Endothelial cell of umbilical vein (primary cell): ENCODE results near the gene INSRR. TPM values are rescaled to one million over a fixed set of nuclear protein-coding genes. Genes with fewer than 3 reads are reported as not detected.

ENCODE experiments used
- BruUV-seq: library from RNA; stranded (reverse); fragments of 400-500 nt; replicated peaks from 2 replicates; lab custom pipeline; 2021; lab: Mats Ljungman, UMichigan
- CTCF ChIA-PET: fragments of 300-600, 350-600 bp; sonication (Branson Sonifier 250); formaldehyde crosslinking; loops from one replicate; lab custom pipeline; 2021; ENCODE audit warnings: antibody characterized with exemption, inconsistent platforms; lab: Charles Lee
- POLR2A ChIA-PET: fragments of 300-600, 350-600 bp; sonication (Branson Sonifier 250); formaldehyde crosslinking; loops from one replicate; lab custom pipeline; 2021; ENCODE audit warnings: antibody characterized with exemption, inconsistent platforms; lab: Charles Lee
- DNase-seq: peaks from one replicate; pipeline ENCODE4 v3.0.0-alpha.2; 2011; ENCODE audit warnings: low read depth, low spot score
- FAIRE-seq: peaks from 2 replicates; lab custom pipeline; 2011; peaks lifted over from hg19 to GRCh38; lab: Jason Lieb, UNC
- H2AFZ ChIP-seq: 2 replicates; pipeline ENCODE4 v1.6.0; 2012; ENCODE audit warnings: low read depth, low read length, control low read depth, inconsistent platforms
- H3K27ac ChIP-seq: 2 replicates; pipeline ENCODE4 v1.5.1; 2011; ENCODE audit warnings: low read depth, mild to moderate bottlenecking, control low read depth, low read length, moderate library complexity; ENCODE audit not compliant: insufficient read depth
- H3K27me3 ChIP-seq, 2 experiments: 2 replicates each; pipeline versions ENCODE4 v1.6.0 to v1.6.1; 2011; ENCODE audit warnings: low read length in 2 of 2, mixed read lengths in 1 of 2; ENCODE audit not compliant: control insufficient read depth in 2 of 2, insufficient read depth in 2 of 2
- H3K36me3 ChIP-seq, 2 experiments: 2 replicates in 1 of 2; 3 replicates in 1 of 2; pipeline ENCODE4 v1.5.1; 2011; ENCODE audit warnings: low read length in 2 of 2, mild to moderate bottlenecking in 1 of 2, moderate library complexity in 1 of 2; ENCODE audit not compliant: control insufficient read depth in 2 of 2, insufficient read depth in 2 of 2; ENCODE audit errors: extremely low read depth in 1 of 2
- H3K4me1 ChIP-seq: 3 replicates; pipeline ENCODE4 v1.5.1; 2011; ENCODE audit warnings: mild to moderate bottlenecking, low read length; ENCODE audit not compliant: control insufficient read depth, insufficient read depth; ENCODE audit errors: extremely low read depth
- H3K4me2 ChIP-seq: 2 replicates; pipeline ENCODE4 v1.6.1; 2011; ENCODE audit warnings: low read length, control low read depth, mixed read lengths; ENCODE audit not compliant: insufficient read depth
- H3K4me3 ChIP-seq, 3 experiments: fragments of 200-600 bp in 1 of 3; sonication (generic), shearing (Covaris generic) in 1 of 3; replicated peaks in 1 of 3; 2 replicates each; pipeline ENCODE4 v1.5.1; 2011 to 2016; ENCODE audit warnings: control low read depth in 3 of 3, low read length in 3 of 3, mild to moderate bottlenecking in 2 of 3, inconsistent platforms in 1 of 3, low read depth in 1 of 3, moderate library complexity in 1 of 3; ENCODE audit not compliant: insufficient read depth in 1 of 3
- H3K79me2 ChIP-seq: 2 replicates; pipeline ENCODE4 v1.6.0; 2012; ENCODE audit warnings: low read length, inconsistent platforms; ENCODE audit not compliant: control insufficient read depth, insufficient read depth
- H3K9ac ChIP-seq: replicated peaks from 2 replicates; pipeline ENCODE3; 2011; ENCODE audit warnings: low read length, control low read depth; ENCODE audit not compliant: insufficient read depth; ENCODE audit errors: extremely low read depth
- H3K9me1 ChIP-seq: replicated peaks from 3 replicates; pipeline ENCODE4 v1.6.0; 2011; ENCODE audit warnings: mild to moderate bottlenecking, low read length; ENCODE audit not compliant: control insufficient read depth, insufficient read depth; ENCODE audit errors: extremely low read depth
- H3K9me3 ChIP-seq: replicated peaks from 2 replicates; pipeline ENCODE4 v1.5.1; 2012; ENCODE audit warnings: low read length, inconsistent platforms; ENCODE audit not compliant: control insufficient read depth, insufficient read depth
- H4K20me1 ChIP-seq: replicated peaks from 2 replicates; pipeline ENCODE3; 2011; ENCODE audit warnings: mild to moderate bottlenecking, low read length; ENCODE audit not compliant: control insufficient read depth, insufficient read depth; ENCODE audit errors: extremely low read depth
- EZH2 ChIP-seq: IDR thresholded peaks from 2 replicates; pipeline ENCODE4 v1.6.1; 2012; ENCODE audit warnings: borderline replicate concordance, low read depth, mild to moderate bottlenecking, moderate library complexity, low read length, inconsistent platforms; ENCODE audit not compliant: severe bottlenecking
- FOS ChIP-seq: IDR thresholded peaks from 2 replicates; pipeline ENCODE4 v1.6.1; 2011; ENCODE audit warnings: mild to moderate bottlenecking, low read length, moderate library complexity, borderline replicate concordance; ENCODE audit not compliant: insufficient read depth
- GATA2 ChIP-seq: IDR thresholded peaks from 2 replicates; pipeline ENCODE4 v1.7.0; 2011; ENCODE audit warnings: low read depth, mild to moderate bottlenecking, moderate library complexity, mixed read lengths, low read length; ENCODE audit not compliant: insufficient read length, insufficient read depth
- JUN ChIP-seq: IDR thresholded peaks from 2 replicates; pipeline ENCODE4 v1.6.1; 2011; ENCODE audit warnings: borderline replicate concordance, low read depth; ENCODE audit not compliant: insufficient read length, insufficient read depth
- MYC ChIP-seq: IDR thresholded peaks from one replicate; pipeline ENCODE4 v1.6.1; 2011; ENCODE audit warnings: mild to moderate bottlenecking, low read depth, low read length
- POLR2A ChIP-seq: IDR thresholded peaks from 2 replicates; pipeline ENCODE4 v1.6.1; 2012; ENCODE audit warnings: low read depth, mild to moderate bottlenecking, control low read depth, low read length
- POLR2AphosphoS5 ChIP-seq: IDR thresholded peaks from 2 replicates; pipeline ENCODE4 v1.6.1; 2012; ENCODE audit warnings: low read depth, mild to moderate bottlenecking, control low read depth, low read length, moderate library complexity; ENCODE audit not compliant: insufficient read depth
- dilution Hi-C: fragments of 300-500 bp; cut with MboI; formaldehyde crosslinking; loops from one replicate; pipeline ENCODE4 v1.15.0; 2019; ENCODE audit warnings: low sequenced_read_pairs; ENCODE audit not compliant: extremely low pct_ligation_motif_present
- intact Hi-C: fragments of 100-400 bp; cut with micrococcal nuclease; formaldehyde crosslinking; loops from one replicate; pipeline ENCODE4 v1.10.0; 2022
- polyA plus RNA-seq, 4 experiments: library from polyadenylated mRNA; depleted of rRNA in 3 of 4; stranded (reverse) in 3 of 4; unstranded in 1 of 4; fragments of >200 nt; gene quantifications; 2 replicates each; pipeline versions ENCODE4 v1.2.1 to v1.2.3, GENCODE V29; 2011 to 2012; ENCODE audit warnings: missing spikeins in 1 of 4
- total RNA-seq: library from RNA; stranded (reverse); gene quantifications from 2 replicates; pipeline ENCODE4 v1.2.3, GENCODE V29; 2021
- TF ChIP-seq, protein P1 (sequence below), 2 donors: IDR thresholded peaks; 1 replicate in 1 of 2; 2 replicates in 1 of 2; pipeline ENCODE4 v1.5.1; 2011; ENCODE audit warnings: low read length in 2 of 2, mild to moderate bottlenecking in 2 of 2, moderate library complexity in 2 of 2, control low read depth in 1 of 2, inconsistent platforms in 1 of 2, low read depth in 1 of 2; ENCODE audit not compliant: insufficient read depth in 1 of 2; ENCODE audit errors: extremely low read depth in 1 of 2
- TF ChIP-seq, protein P2 (sequence below): IDR thresholded peaks from 2 replicates; pipeline ENCODE4 v1.6.1; 2011; ENCODE audit not compliant: insufficient read depth, insufficient read length

The INSRR gene
- total and polyA plus RNA-seq, 2 donors (not counting 3 experiments of a cell fraction or from before 2014, with no cell fraction given) = not detected

DNA sequence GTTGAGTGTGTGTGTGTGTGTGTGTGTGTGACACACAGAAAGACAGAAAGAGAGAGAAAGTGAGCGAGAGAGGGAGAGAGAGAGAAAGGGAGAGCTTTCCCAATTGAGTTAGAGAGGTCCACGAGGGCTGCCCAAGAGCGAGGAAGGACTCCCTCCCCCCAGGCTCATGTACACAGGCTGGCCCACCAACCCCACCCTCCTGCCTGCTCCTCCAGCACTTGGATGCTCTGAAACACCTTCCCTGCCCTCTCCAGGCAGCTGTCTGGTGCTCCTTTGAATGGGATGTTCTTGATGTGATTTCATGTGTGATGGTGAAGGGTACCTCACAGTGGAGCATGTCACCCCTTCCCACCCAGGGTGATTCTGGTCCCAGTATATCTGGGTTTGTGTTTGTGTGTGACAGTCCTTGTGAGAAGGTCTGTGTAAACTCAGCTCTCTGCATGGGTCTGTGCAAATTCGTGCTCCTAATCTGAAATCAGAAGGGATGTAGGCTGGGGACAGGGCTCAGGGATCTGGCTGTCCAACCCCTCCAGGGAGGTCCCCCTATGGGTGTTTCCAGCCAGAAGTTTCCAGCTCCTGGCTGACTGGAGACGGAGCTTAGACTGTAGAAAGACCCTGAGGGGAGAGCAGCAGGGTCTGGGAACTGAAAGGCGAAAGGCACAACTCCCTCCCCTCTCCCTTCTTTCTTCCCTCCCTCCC lies 27.8 kb upstream of the INSRR start:
- no peak for FAIRE-seq
- H3K4me1 ChIP-seq = no peaks in the 10 kb centered on the region
- H3K9me1 ChIP-seq = no peaks in the 10 kb centered on the region
- no peaks in the 10 kb centered on the region for H3K9me3 ChIP-seq
- H3K4me3 ChIP-seq = no peak overlapping the region
- H4K20me1 ChIP-seq = no peaks in the 10 kb centered on the region
- H3K36me3 ChIP-seq = no peaks in the 10 kb centered on the region
- no peak overlapping the region for H3K27ac ChIP-seq
- ChIA-PET POLR2A (interaction anchor here (1.0 kb wide), 1 partner anchor 43 kb away, joined by 3 read pairs; no protein-coding TSS in a partner anchor), CTCF (interaction anchor here (1.0 to 8.4 kb wide), 10 partner anchors 10 to 198 kb away, joined by 3 to 137 read pairs (median 6); partner anchors contain the start of genes ISG20L2 and METTL25B)
- H2AFZ ChIP-seq = no peak overlapping the region
- no peak overlapping the region for H3K9ac ChIP-seq
- no peak for TF ChIP-seq POLR2AphosphoS5
- TF ChIP-seq FOS = no peak
- TF ChIP-seq POLR2A = no peak
- no peak for TF ChIP-seq GATA2
- TF ChIP-seq, protein P1, sequence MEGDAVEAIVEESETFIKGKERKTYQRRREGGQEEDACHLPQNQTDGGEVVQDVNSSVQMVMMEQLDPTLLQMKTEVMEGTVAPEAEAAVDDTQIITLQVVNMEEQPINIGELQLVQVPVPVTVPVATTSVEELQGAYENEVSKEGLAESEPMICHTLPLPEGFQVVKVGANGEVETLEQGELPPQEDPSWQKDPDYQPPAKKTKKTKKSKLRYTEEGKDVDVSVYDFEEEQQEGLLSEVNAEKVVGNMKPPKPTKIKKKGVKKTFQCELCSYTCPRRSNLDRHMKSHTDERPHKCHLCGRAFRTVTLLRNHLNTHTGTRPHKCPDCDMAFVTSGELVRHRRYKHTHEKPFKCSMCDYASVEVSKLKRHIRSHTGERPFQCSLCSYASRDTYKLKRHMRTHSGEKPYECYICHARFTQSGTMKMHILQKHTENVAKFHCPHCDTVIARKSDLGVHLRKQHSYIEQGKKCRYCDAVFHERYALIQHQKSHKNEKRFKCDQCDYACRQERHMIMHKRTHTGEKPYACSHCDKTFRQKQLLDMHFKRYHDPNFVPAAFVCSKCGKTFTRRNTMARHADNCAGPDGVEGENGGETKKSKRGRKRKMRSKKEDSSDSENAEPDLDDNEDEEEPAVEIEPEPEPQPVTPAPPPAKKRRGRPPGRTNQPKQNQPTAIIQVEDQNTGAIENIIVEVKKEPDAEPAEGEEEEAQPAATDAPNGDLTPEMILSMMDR (IDR thresholded peaks at IDR 0.05; ENCODE audit: extremely low read depth in 1 of 2, insufficient read depth in 1 of 2, low read depth in 1 of 2, low read length in 2 of 2) = no peak
- TF ChIP-seq JUN = no peak
- no peak for TF ChIP-seq EZH2
- TF ChIP-seq MYC = no peak
- TF ChIP-seq, protein P2, sequence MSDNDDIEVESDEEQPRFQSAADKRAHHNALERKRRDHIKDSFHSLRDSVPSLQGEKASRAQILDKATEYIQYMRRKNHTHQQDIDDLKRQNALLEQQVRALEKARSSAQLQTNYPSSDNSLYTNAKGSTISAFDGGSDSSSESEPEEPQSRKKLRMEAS = no peak
- H3K4me2 ChIP-seq = no peak overlapping the region
- H3K27me3 ChIP-seq = peaks cover 2 to 20% of the 10 kb centered on the region in 2 experiments
- no peak for DNase-seq
- intact Hi-C loops (no loop called here), dilution Hi-C loops (no loop called here)
- H3K79me2 ChIP-seq = no peaks in the 10 kb centered on the region
- BruUV-seq = no TSS peak
